OCI-LY7 (cell line): ENCODE results near the gene GLI3. TPM values are rescaled to one million over a fixed set of nuclear protein-coding genes. Genes with fewer than 3 reads are reported as not detected.

Experiments
- BruUV-seq: library from RNA; stranded (reverse); fragments of 400-500 nt; replicated peaks from 2 replicates; lab custom pipeline; 2021; lab: Mats Ljungman, UMichigan
- CTCF ChIA-PET: fragments of 300-600 bp; sonication (Branson Sonifier 250); formaldehyde crosslinking; loops from one replicate; lab custom pipeline; 2022; ENCODE audit warnings: antibody characterized with exemption; ENCODE audit not compliant: unreplicated experiment; lab: Charles Lee
- POLR2A ChIA-PET: fragments of 300-600 bp; sonication (Branson Sonifier 250); formaldehyde crosslinking; loops from one replicate; lab custom pipeline; 2022; ENCODE audit warnings: antibody characterized with exemption; lab: Charles Lee
- DNase-seq: peaks from one replicate; pipeline ENCODE4 v3.0.0-alpha.2; 2015; ENCODE audit warnings: low spot score
- H2AFZ ChIP-seq: fragments of 200-600 bp; sonication (generic), shearing (Covaris generic); 2 replicates; pipeline ENCODE4 v1.6.1; 2014; ENCODE audit warnings: mild to moderate bottlenecking, antibody characterized with exemption, low read length, moderate library complexity
- H3K27ac ChIP-seq: fragments of 200-600 bp; sonication (generic); 2 replicates; pipeline ENCODE4 v1.5.1; 2014; ENCODE audit warnings: mixed run types, low read depth, mild to moderate bottlenecking, moderate library complexity, low read length, inconsistent platforms; ENCODE audit not compliant: poor library complexity, severe bottlenecking
- H3K36me3 ChIP-seq: fragments of 200-600 bp; sonication (generic); 2 replicates; pipeline ENCODE4 v1.6.1; 2014; ENCODE audit warnings: mild to moderate bottlenecking, antibody characterized with exemption, low read length, moderate library complexity, mixed read lengths; ENCODE audit not compliant: insufficient read depth
- H3K4me1 ChIP-seq: fragments of 200-600 bp; sonication (generic); 2 replicates; pipeline ENCODE4 v1.5.1; 2014; ENCODE audit warnings: mild to moderate bottlenecking, low read length; ENCODE audit not compliant: insufficient read depth, poor library complexity, severe bottlenecking
- H3K4me2 ChIP-seq: fragments of 200-600 bp; sonication (generic); 2 replicates; pipeline ENCODE4 v1.6.1; 2014; ENCODE audit warnings: mild to moderate bottlenecking, low read length
- H3K4me3 ChIP-seq: fragments of 200-600 bp; sonication (generic); 2 replicates; pipeline ENCODE4 v1.5.1; 2014; ENCODE audit warnings: mild to moderate bottlenecking, low read depth, low read length; ENCODE audit not compliant: poor library complexity, severe bottlenecking
- H3K79me2 ChIP-seq: fragments of 200-600 bp; sonication (generic); 2 replicates; pipeline ENCODE4 v1.6.1; 2016; ENCODE audit warnings: low read depth, mild to moderate bottlenecking, low read length, moderate library complexity, mixed read lengths; ENCODE audit not compliant: insufficient read depth
- H3K9me2 ChIP-seq: fragments of 200-600 bp; sonication (generic); 2 replicates; pipeline ENCODE4 v1.6.1; 2016; ENCODE audit warnings: mild to moderate bottlenecking, low read length, mixed read lengths; ENCODE audit not compliant: insufficient read depth
- H3K9me3 ChIP-seq: fragments of 200-600 bp; sonication (generic); 2 replicates; pipeline ENCODE4 v1.6.1; 2014; ENCODE audit warnings: mild to moderate bottlenecking, mixed run types, low read length, mixed read lengths
- H4K20me1 ChIP-seq: fragments of 200-600 bp; sonication (generic); 2 replicates; pipeline ENCODE4 v1.6.1; 2014; ENCODE audit warnings: mild to moderate bottlenecking, antibody characterized with exemption, low read length, moderate library complexity, mixed read lengths; ENCODE audit not compliant: insufficient read depth
- EZH2phosphoT487 ChIP-seq: fragments of 200-600 bp; sonication (generic); IDR thresholded peaks from 2 replicates; pipeline ENCODE4 v1.6.1; 2018; ENCODE audit warnings: low read depth, borderline replicate concordance, mild to moderate bottlenecking, mixed run types, antibody characterized with exemption, low read length, moderate library complexity, mixed read lengths
- intact Hi-C: fragments of 100-400 bp; cut with micrococcal nuclease; formaldehyde crosslinking; loops from one replicate; pipeline ENCODE4 v1.10.0; 2022; ENCODE audit not compliant: unreplicated experiment
- total RNA-seq, 2 experiments: library from RNA; depleted of rRNA in 1 of 2; stranded (reverse); fragments of >200 nt in 1 of 2; shearing (Covaris generic) in 1 of 2; gene quantifications; 2 replicates each; pipeline ENCODE4 v1.2.3, GENCODE V29; 2014 to 2022
- TF ChIP-seq, protein P1 (sequence below): fragments of 200-600 bp; sonication (generic); conservative IDR thresholded peaks from 2 replicates; pipeline ENCODE4 v1.5.1; 2014; ENCODE audit warnings: mild to moderate bottlenecking, antibody characterized with exemption, low read length, moderate library complexity, mixed read lengths

GLI3 gene
- total RNA-seq, 2 experiments from 2014 or later = not detected

GRCh38 chr7:41964849-41965745, 271.9 kb downstream of the GLI3 start:
- Histone ChIP-seq H3K4me3 (no peak overlapping the region), H3K9me3 (no peaks in the 10 kb centered on the region), H4K20me1 (no peaks in the 10 kb centered on the region), H3K4me2 (no peak overlapping the region), H3K9me2 (no peaks in the 10 kb centered on the region), H3K27ac (no peak overlapping the region), H2AFZ (no peak overlapping the region), H3K36me3 (no peaks in the 10 kb centered on the region), H3K79me2 (no peaks in the 10 kb centered on the region), H3K4me1 (no peaks in the 10 kb centered on the region)
- POLR2A ChIA-PET = no interaction called here
- TF ChIP-seq, protein P1, sequence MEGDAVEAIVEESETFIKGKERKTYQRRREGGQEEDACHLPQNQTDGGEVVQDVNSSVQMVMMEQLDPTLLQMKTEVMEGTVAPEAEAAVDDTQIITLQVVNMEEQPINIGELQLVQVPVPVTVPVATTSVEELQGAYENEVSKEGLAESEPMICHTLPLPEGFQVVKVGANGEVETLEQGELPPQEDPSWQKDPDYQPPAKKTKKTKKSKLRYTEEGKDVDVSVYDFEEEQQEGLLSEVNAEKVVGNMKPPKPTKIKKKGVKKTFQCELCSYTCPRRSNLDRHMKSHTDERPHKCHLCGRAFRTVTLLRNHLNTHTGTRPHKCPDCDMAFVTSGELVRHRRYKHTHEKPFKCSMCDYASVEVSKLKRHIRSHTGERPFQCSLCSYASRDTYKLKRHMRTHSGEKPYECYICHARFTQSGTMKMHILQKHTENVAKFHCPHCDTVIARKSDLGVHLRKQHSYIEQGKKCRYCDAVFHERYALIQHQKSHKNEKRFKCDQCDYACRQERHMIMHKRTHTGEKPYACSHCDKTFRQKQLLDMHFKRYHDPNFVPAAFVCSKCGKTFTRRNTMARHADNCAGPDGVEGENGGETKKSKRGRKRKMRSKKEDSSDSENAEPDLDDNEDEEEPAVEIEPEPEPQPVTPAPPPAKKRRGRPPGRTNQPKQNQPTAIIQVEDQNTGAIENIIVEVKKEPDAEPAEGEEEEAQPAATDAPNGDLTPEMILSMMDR = no peak
- no peak for TF ChIP-seq EZH2phosphoT487
- no peak for DNase-seq
- intact Hi-C loops = no loop called here
- CTCF ChIA-PET = no interaction called here
- BruUV-seq = no TSS peak

GRCh38 chr7:41964183-41964753, 272.7 kb downstream of the GLI3 start:
- H3K4me3 ChIP-seq = no peak overlapping the region
- ChIA-PET POLR2A (no interaction called here), CTCF (no interaction called here)
- BruUV-seq = no TSS peak
- H4K20me1 ChIP-seq = no peaks in the 10 kb centered on the region
- no peak overlapping the region for H2AFZ ChIP-seq
- H3K9me3 ChIP-seq = no peaks in the 10 kb centered on the region
- no peaks in the 10 kb centered on the region for H3K4me1 ChIP-seq
- H3K4me2 ChIP-seq = no peak overlapping the region
- no peaks in the 10 kb centered on the region for H3K79me2 ChIP-seq
- DNase-seq = no peak
- H3K9me2 ChIP-seq = no peaks in the 10 kb centered on the region
- TF ChIP-seq EZH2phosphoT487 = no peak
- TF ChIP-seq, protein P1 = no peak
- H3K27ac ChIP-seq = no peak overlapping the region
- H3K36me3 ChIP-seq = no peaks in the 10 kb centered on the region
- intact Hi-C loops = no loop called here

- no peak for DNase-seq
- no peaks in the 10 kb centered on the region for H3K4me1 ChIP-seq
- ChIA-PET CTCF (no interaction called here), POLR2A (no interaction called here)
- no peak overlapping the region for H3K4me2 ChIP-seq
- H2AFZ ChIP-seq = no peak overlapping the region
- H4K20me1 ChIP-seq = no peaks in the 10 kb centered on the region
- H3K9me2 ChIP-seq = no peaks in the 10 kb centered on the region
- intact Hi-C loops = no loop called here
- H3K4me3 ChIP-seq = no peak overlapping the region
- no peaks in the 10 kb centered on the region for H3K79me2 ChIP-seq
- H3K36me3 ChIP-seq = no peaks in the 10 kb centered on the region
- BruUV-seq = no TSS peak
- no peak overlapping the region for H3K27ac ChIP-seq
- TF ChIP-seq EZH2phosphoT487 = no peak
- TF ChIP-seq, protein P1 = no peak
- no peaks in the 10 kb centered on the region for H3K9me3 ChIP-seq
These were observed 280.3 kb downstream of the GLI3 start for GRCh38 chr7:41956705-41957104.
